Type B pancreatic cell (in vitro differentiated cells): Measurements from ENCODE around the gene XRCC4. TPM values are rescaled to one million over a fixed set of nuclear protein-coding genes. Genes with fewer than 3 reads are reported as not detected.

ENCODE experiments used
- DNase-seq: peaks from one replicate; pipeline ENCODE4 v3.0.0; 2021; ENCODE audit warnings: mixed read lengths; ENCODE audit not compliant: unreplicated experiment; ENCODE audit errors: extremely low spot score
- H3K27ac Mint-ChIP-seq: 2 replicates; pipeline ENCODE4 v1.8.0; 2021; ENCODE audit warnings: mild to moderate bottlenecking, mixed read lengths
- H3K27me3 Mint-ChIP-seq: 2 replicates; pipeline ENCODE4 v1.8.0; 2021; ENCODE audit warnings: mixed read lengths
- H3K36me3 Mint-ChIP-seq: 2 replicates; pipeline ENCODE4 v1.8.0; 2021; ENCODE audit warnings: mixed read lengths
- H3K4me1 Mint-ChIP-seq: one replicate; pipeline ENCODE4 v1.8.0; 2021; ENCODE audit warnings: mixed read lengths; ENCODE audit not compliant: unreplicated experiment
- H3K4me3 Mint-ChIP-seq: 2 replicates; pipeline ENCODE4 v1.8.0; 2021; ENCODE audit warnings: mild to moderate bottlenecking, mixed read lengths
- H3K9me3 Mint-ChIP-seq: 2 replicates; pipeline ENCODE4 v1.8.0; 2021; ENCODE audit warnings: mixed read lengths
- CTCF ChIP-seq: fragments of 200-600 bp; sonication (generic); conservative IDR thresholded peaks from 2 replicates; pipeline ENCODE4 v1.5.0; 2021; ENCODE audit warnings: antibody characterized with exemption, mild to moderate bottlenecking
- total RNA-seq: library from RNA; stranded (reverse); gene quantifications from 2 replicates; pipeline ENCODE4 v1.2.1, GENCODE V29; 2021; ENCODE audit warnings: low replicate concordance

The XRCC4 gene
- total RNA-seq, 1 donor from 2014 or later: 7.4 TPM

GRCh38 chr5:83048277-83048676, 29.1 kb upstream of the XRCC4 start:
- Mint-ChIP-seq H3K9me3 (no peaks in the 10 kb centered on the region), H3K27ac (no peak overlapping the region), H3K4me1 (no peaks in the 10 kb centered on the region), H3K4me3 (no peak overlapping the region), H3K27me3 (no peaks in the 10 kb centered on the region), H3K36me3 (peaks cover 14% of the 10 kb centered on the region)
- no peak for DNase-seq
- TF ChIP-seq CTCF: no peak

- H3K27ac Mint-ChIP-seq: no peak overlapping the region
- H3K27me3 Mint-ChIP-seq: no peaks in the 10 kb centered on the region
- no peak overlapping the region for H3K4me3 Mint-ChIP-seq
- DNase-seq: no peak
- H3K4me1 Mint-ChIP-seq: no peaks in the 10 kb centered on the region
- no peak for TF ChIP-seq CTCF
- no peaks in the 10 kb centered on the region for H3K9me3 Mint-ChIP-seq
- peaks cover 17% of the 10 kb centered on the region for H3K36me3 Mint-ChIP-seq
These were observed 28.5 kb upstream of the XRCC4 start for GRCh38 chr5:83048811-83049210.

- Mint-ChIP-seq H3K27ac (no peak overlapping the region), H3K4me3 (no peak overlapping the region), H3K4me1 (no peaks in the 10 kb centered on the region), H3K9me3 (no peaks in the 10 kb centered on the region), H3K27me3 (no peaks in the 10 kb centered on the region), H3K36me3 (peaks cover 23% of the 10 kb centered on the region)
- no peak for TF ChIP-seq CTCF
- DNase-seq: no peak
These were observed 27.9 kb upstream of the XRCC4 start for GRCh38 chr5:83049370-83049885.

- no peaks in the 10 kb centered on the region for H3K27me3 Mint-ChIP-seq
- TF ChIP-seq CTCF: no peak
- peaks cover 35% of the 10 kb centered on the region for H3K36me3 Mint-ChIP-seq
- no peaks in the 10 kb centered on the region for H3K9me3 Mint-ChIP-seq
- DNase-seq: no peak
- no peak overlapping the region for H3K27ac Mint-ChIP-seq
- no peak overlapping the region for H3K4me3 Mint-ChIP-seq
- H3K4me1 Mint-ChIP-seq: no peaks in the 10 kb centered on the region
These were observed 26.5 kb upstream of the XRCC4 start for GRCh38 chr5:83050723-83051340.

- Mint-ChIP-seq H3K27ac (no peak overlapping the region), H3K9me3 (no peaks in the 10 kb centered on the region), H3K36me3 (peaks cover 62% of the 10 kb centered on the region), H3K4me1 (peaks cover 5% of the 10 kb centered on the region), H3K27me3 (no peaks in the 10 kb centered on the region), H3K4me3 (no peak overlapping the region)
- no peak for DNase-seq
- TF ChIP-seq CTCF: no peak
These were observed 22.2 kb upstream of the XRCC4 start for GRCh38 chr5:83055166-83055565.
